Activated CD8-positive, alpha-beta memory T cell treated with anti-CD3 and anti-CD28 coated beads for 36 hours (primary cell): Measurements from ENCODE around the gene CARS1. TPM values are rescaled to one million over a fixed set of nuclear protein-coding genes. Genes with fewer than 3 reads are reported as not detected.

ENCODE experiments used
- CTCF ChIA-PET: fragments of 350-600 bp; sonication (Branson Sonifier 250); formaldehyde crosslinking; loops from one replicate; lab custom pipeline; 2021; ENCODE audit warnings: antibody characterized with exemption; lab: Charles Lee
- POLR2A ChIA-PET: fragments of 350-600 bp; sonication (Branson Sonifier 250); formaldehyde crosslinking; loops from one replicate; lab custom pipeline; 2021; ENCODE audit warnings: antibody characterized with exemption; lab: Charles Lee
- total RNA-seq, 2 experiments: library from RNA; stranded (reverse); gene quantifications; one replicate each; pipeline ENCODE4 v1.2.3, GENCODE V29; 2021

CARS1 gene
- total RNA-seq, 2 experiments from 2014 or later: 92.4 to 96.8 TPM

DNA sequence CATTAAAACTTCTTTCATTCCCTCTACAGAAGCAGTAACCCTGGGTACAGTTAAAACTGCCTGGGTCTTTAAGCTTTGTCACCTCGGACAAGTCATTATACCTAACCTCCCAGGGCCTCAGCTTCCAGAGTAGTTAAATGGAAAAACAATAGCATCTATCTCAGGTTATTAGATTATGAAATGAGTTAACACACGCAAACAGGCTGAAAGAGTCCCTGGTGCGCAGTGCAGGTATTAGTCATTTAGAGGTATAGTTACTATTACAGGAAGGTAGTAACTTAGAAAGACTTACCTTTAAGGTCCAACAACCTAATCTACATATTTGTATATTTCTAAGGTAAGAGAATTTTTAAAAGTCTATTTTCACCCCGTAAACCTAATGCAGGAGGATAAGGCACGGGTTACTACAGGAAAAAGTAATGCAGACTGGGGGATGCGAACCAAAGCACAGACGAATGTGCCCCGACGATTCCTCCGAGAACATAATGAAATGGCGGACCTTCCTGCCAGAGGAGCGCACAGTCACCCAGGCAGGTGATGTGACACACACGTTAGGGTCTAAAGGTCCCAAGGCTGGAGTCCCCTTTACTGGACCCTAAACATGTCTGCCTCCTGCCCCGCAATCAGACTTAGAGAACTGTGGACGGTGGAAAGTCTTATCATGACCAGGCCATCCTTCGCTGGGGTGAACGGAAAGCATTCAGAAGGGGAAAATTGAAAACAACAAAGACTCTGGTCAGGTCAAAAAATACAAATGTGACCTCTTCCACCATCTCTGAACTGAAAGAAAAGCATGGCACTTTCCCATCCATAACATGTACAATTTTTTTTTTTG is 66.4 kb downstream of the CARS1 start:
- POLR2A ChIA-PET: interaction anchor here (0.6 to 3.0 kb wide), 6 partner anchors 10 to 66 kb away, joined by 3 to 15 read pairs (median 4); partner anchors contain the start of gene CARS1
- CTCF ChIA-PET: interaction anchor here (0.9 to 2.2 kb wide), 5 partner anchors 22 to 61 kb away, joined by 3 to 9 read pairs (median 4); partner anchors contain the start of gene PHLDA2

DNA sequence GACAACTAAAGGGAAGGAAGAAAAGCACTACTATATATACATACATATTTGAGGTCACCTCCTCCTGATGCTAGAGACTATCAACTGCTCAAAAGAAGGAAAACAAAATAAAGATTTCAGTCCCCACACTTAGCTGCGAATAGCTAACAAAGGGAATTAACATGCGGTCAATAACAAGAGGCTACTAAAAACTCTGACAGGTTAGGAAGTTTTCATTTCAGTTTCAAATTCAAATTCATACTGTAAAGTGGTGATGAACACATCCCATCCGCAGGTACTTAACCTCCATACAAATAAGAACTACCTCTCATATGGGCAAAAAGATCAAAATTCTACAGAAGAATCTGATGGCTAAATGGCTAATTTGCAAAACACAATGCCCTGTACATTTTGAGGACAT is 67.7 kb downstream of the CARS1 start:
- ChIA-PET POLR2A (interaction anchor here (0.6 to 3.0 kb wide), 6 partner anchors 16 to 68 kb away, joined by 3 to 15 read pairs (median 4); partner anchors contain the start of gene CARS1), CTCF (interaction anchor here (0.9 to 2.2 kb wide), 6 partner anchors 13 to 60 kb away, joined by 3 to 9 read pairs (median 4); partner anchors contain the start of gene PHLDA2)

- CTCF ChIA-PET: interaction anchor here (1.3 to 2.2 kb wide), 3 partner anchors 13 to 59 kb away, joined by 4 to 9 read pairs (median 6); partner anchors contain the start of gene PHLDA2
- POLR2A ChIA-PET: interaction anchor here (0.6 to 3.0 kb wide), 3 partner anchors 15 to 59 kb away, joined by 3 to 15 read pairs (median 3); no protein-coding TSS in a partner anchor
These were observed 68.2 kb downstream of the CARS1 start for GRCh38 chr11:2989006-2989405.

DNA sequence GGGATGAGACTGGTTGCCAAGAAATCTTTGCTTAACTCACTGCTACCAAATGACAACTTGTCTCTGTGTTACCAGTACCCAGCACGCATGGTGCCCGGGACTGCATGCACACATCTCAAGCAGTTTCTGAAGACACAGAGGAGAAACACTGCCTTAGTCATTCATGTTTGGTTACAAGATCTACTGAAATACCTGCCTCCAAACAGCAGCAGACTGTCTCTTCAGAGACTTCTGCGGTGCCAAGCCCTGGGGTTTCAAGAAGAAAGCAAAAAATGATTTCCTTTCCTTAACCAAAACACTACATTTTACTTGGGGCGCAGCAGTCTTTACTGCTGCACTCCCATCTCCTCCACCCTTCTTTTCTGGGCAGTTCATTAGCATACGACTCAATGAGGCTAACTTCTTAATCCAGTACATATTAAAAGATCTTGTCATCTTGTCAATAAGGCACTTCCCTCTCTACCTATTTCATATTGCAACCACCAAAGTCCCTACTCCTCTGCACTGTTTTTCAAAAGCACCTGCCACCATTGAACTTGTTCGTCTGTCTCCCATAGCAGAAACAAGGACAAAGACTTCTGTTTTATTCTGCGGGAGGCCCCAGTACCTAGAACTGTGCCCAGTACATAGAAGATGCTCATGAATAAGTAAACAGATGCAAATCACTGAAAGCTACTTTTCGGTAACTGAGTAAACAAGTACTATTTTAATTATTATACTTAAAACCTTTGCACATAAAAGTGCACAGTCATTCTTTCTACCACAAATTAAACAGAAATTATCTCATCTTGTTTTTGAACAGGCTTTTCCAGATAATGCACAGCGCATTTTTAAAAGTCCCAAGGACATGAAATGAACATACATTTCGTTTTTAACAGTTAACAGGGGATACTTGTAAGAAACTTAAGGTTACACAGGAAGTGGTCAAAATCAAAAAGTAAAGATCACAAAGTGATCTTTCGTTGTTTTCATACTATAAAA is 69.1 kb downstream of the CARS1 start:
- ChIA-PET POLR2A (interaction anchor here (3.0 kb wide), 1 partner anchor 26 kb away, joined by 15 read pairs; no protein-coding TSS in a partner anchor), CTCF (interaction anchor here (1.0 to 2.2 kb wide), 4 partner anchors 12 to 58 kb away, joined by 3 to 9 read pairs (median 5); partner anchors contain the start of gene PHLDA2)

DNA sequence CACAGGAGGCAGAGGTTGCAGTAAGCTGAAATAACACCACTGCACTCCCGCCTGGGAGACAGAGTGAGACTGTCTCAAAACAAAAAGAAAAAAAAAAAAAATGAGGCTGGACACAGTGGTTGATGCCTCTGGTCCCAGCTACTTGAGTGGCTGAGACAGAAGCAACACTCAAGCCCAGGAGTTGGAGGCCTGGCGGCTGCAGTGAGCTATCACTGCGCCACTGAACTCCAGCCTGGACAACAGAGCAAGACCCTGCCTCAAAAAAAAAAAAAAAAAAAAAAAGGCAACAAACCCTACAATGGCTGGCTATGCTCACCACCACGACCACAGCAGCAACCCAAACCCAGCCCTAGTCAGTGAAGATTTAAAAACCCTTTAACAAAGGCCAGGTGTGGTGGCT is 73.3 kb downstream of the CARS1 start:
- ChIA-PET CTCF (no interaction called here), POLR2A (no interaction called here)

- ChIA-PET CTCF (interaction anchor here (1.2 kb wide), 1 partner anchor 20 kb away, joined by 3 read pairs; no protein-coding TSS in a partner anchor), POLR2A (no interaction called here)
These were observed 75.0 kb downstream of the CARS1 start for GRCh38 chr11:2982214-2982613.

- POLR2A ChIA-PET: interaction anchor here (1.1 kb wide), 1 partner anchor 10 kb away, joined by 4 read pairs; no protein-coding TSS in a partner anchor
- CTCF ChIA-PET: interaction anchor here (0.6 to 1.8 kb wide), 5 partner anchors 20 to 1349 kb away, joined by 3 to 4 read pairs (median 3); no protein-coding TSS in a partner anchor
These were observed 76.1 kb downstream of the CARS1 start for GRCh38 chr11:2981130-2981529.

GRCh38 chr11:2980168-2980840 is 76.9 kb downstream of the CARS1 start:
- ChIA-PET CTCF (interaction anchor here (1.0 to 1.8 kb wide), 3 partner anchors 21 to 35 kb away, joined by 3 to 4 read pairs (median 3); no protein-coding TSS in a partner anchor), POLR2A (interaction anchor here (1.1 kb wide), 1 partner anchor 10 kb away, joined by 4 read pairs; no protein-coding TSS in a partner anchor)

GRCh38 chr11:2977113-2977512 is 80.1 kb downstream of the CARS1 start:
- ChIA-PET CTCF (no interaction called here), POLR2A (no interaction called here)

- CTCF ChIA-PET: interaction anchor here (0.6 to 2.8 kb wide), 8 partner anchors 11 to 115 kb away, joined by 3 to 10 read pairs (median 4); no protein-coding TSS in a partner anchor
These were observed 80.7 kb downstream of the CARS1 start for GRCh38 chr11:2976294-2977063.

GRCh38 chr11:2975594-2975993 is 81.6 kb downstream of the CARS1 start:
- POLR2A ChIA-PET: interaction anchor here (1.1 kb wide), 1 partner anchor 75 kb away, joined by 3 read pairs; no protein-coding TSS in a partner anchor

More at GRCh38 chr11:2976294-2977063, 80.7 kb downstream of the CARS1 start:
- POLR2A ChIA-PET: interaction anchor here (0.5 to 1.1 kb wide), 2 partner anchors 16 to 74 kb away, joined by 3 to 4 read pairs; partner anchors contain the start of gene NAP1L4

DNA sequence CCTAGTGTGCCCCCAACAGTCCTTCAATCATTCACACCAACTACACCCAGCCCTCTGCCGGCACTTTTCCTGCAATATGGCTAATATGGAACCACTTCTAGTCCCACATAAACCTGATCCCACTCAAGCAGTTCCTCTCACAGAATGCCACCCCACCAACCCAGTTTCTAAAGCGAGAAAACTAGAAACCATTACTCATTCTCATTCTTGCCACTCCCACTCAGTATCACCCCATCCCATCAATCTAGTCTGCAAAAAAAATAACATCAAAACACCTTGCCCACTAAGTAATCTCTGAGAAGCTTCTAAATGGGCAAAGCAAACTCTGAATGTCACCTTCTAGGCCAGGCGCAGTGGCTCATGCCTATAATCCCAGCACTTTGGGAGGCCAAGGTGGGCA is 83.0 kb downstream of the CARS1 start:
- ChIA-PET POLR2A (interaction anchor here (1.2 kb wide), 1 partner anchor 12 kb away, joined by 7 read pairs; no protein-coding TSS in a partner anchor), CTCF (interaction anchor here (0.8 to 2.8 kb wide), 5 partner anchors 15 to 117 kb away, joined by 3 to 10 read pairs (median 5); no protein-coding TSS in a partner anchor)

More at GRCh38 chr11:2975594-2975993, 81.6 kb downstream of the CARS1 start:
- CTCF ChIA-PET: interaction anchor here (0.9 to 2.8 kb wide), 13 partner anchors 11 to 442 kb away, joined by 3 to 10 read pairs (median 3); no protein-coding TSS in a partner anchor

GRCh38 chr11:2968341-2968900 is 88.8 kb downstream of the CARS1 start:
- ChIA-PET CTCF (interaction anchor here (0.8 to 1.4 kb wide), 5 partner anchors 11 to 37 kb away, joined by 3 to 4 read pairs (median 3); no protein-coding TSS in a partner anchor), POLR2A (interaction anchor here (0.5 kb wide), 1 partner anchor 15 kb away, joined by 5 read pairs; no protein-coding TSS in a partner anchor)

GRCh38 chr11:2964782-2965181 is 92.4 kb downstream of the CARS1 start:
- CTCF ChIA-PET: interaction anchor here (1.0 kb wide), 1 partner anchor 19 kb away, joined by 3 read pairs; no protein-coding TSS in a partner anchor
- POLR2A ChIA-PET: no interaction called here

GRCh38 chr11:2963761-2964160 is 93.5 kb downstream of the CARS1 start:
- ChIA-PET CTCF (no interaction called here), POLR2A (no interaction called here)
